Left renal pelvis (tissue), 4 donors: ENCODE measurements around the gene RNF31. TPM values are rescaled to one million over a fixed set of nuclear protein-coding genes. Genes with fewer than 3 reads are reported as not detected.

Experiments used
- DNase-seq, 4 donors: peaks; one replicate each; pipeline ENCODE4 v3.0.0-alpha.2; 2013; ENCODE audit warnings: low read depth in 4 of 4, low spot score in 3 of 4
- polyA plus RNA-seq, 4 donors: library from polyadenylated mRNA; unstranded; fragments of 120-200 nt; gene quantifications; one replicate each; pipeline ENCODE4 v1.2.1, GENCODE V29; 2013; ENCODE audit not compliant: insufficient read length in 4 of 4

The RNF31 gene
- polyA plus RNA-seq, 4 donors = 44.8 to 59.8 (median 47.4) TPM

GRCh38 chr14:24136684-24137528 lies 10.4 kb upstream of the RNF31 start:
- DNase-seq = no peak

GRCh38 chr14:24137529-24138395 lies 9.5 kb upstream of the RNF31 start:
- no peak for DNase-seq

- no peak for DNase-seq
These were observed 8.7 kb upstream of the RNF31 start for GRCh38 chr14:24138396-24139271.

- DNase-seq = no peak
These were observed 7.9 kb upstream of the RNF31 start for GRCh38 chr14:24139272-24139934.

GRCh38 chr14:24141097-24141880 lies 6.0 kb upstream of the RNF31 start, which contains the start of gene EMC9:
Gene EMC9, minus strand, starts transcription at chr14:24141591. Its CDS starts 287 bp downstream, at chr14:24141304.
- peak; percentile 98 to 99 (median 99) for DNase-seq

- no peak for DNase-seq
These were observed 3.8 kb upstream of the RNF31 start for GRCh38 chr14:24143511-24143910.

GRCh38 chr14:24144451-24144850 lies 2.8 kb upstream of the RNF31 start:
- DNase-seq = no peak

GRCh38 chr14:24145219-24145618 lies 2.1 kb upstream of the RNF31 start:
- DNase-seq = no peak

GRCh38 chr14:24145690-24146452 lies 1.4 kb upstream of the RNF31 start:
- no peak for DNase-seq

- peak; percentile 86 to 94 (median 89) for DNase-seq
These were observed 783 bp upstream of the RNF31 start, which contains the start of gene PSME2 for GRCh38 chr14:24146453-24146977. Gene PSME2, minus strand, starts transcription at chr14:24146610. Its CDS starts 29 bp downstream, at chr14:24146581.

- no peak for DNase-seq
These were observed 597 bp downstream of the RNF31 start for GRCh38 chr14:24147761-24148428.

- no peak for DNase-seq
These were observed 2.1 kb downstream of the RNF31 start for GRCh38 chr14:24149302-24149969.

- DNase-seq = no peak
These were observed 2.8 kb downstream of the RNF31 start for GRCh38 chr14:24150061-24150460.

GRCh38 chr14:24150567-24150966 lies 3.3 kb downstream of the RNF31 start:
- DNase-seq = no peak

- no peak for DNase-seq
These were observed 3.7 kb downstream of the RNF31 start for GRCh38 chr14:24150993-24151392.

- DNase-seq = no peak
These were observed 4.2 kb downstream of the RNF31 start for GRCh38 chr14:24151404-24152080.
